Measurements from ENCODE around the gene RNF17.
"Not testable (repeated sequence)": the region's sequence is repeated elsewhere in the genome, so short reads cannot be mapped to it uniquely, and the experiment has no call there.

The RNF17 gene

DNA sequence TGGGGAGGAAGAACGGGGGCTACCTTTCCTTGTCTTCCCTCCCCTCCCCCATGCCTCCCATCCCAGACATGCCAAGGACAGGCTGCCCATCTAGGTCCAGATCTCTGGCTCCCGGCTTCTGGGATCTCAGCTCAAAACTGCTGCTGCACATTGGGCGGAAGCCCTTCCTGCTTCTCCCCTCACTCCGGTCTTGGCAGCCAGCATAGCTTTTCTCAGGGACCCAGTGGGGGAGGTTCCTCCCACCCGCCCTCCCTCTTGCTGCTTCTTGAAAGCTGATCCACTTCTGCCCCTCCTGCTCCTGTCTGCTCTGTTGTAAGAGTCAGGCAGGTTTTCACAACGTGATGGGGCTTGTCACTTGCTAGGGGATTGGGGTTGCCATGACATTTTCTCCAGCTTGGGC lies 21.7 kb upstream of the RNF17 start:
- no peak for DNase-seq

DNA sequence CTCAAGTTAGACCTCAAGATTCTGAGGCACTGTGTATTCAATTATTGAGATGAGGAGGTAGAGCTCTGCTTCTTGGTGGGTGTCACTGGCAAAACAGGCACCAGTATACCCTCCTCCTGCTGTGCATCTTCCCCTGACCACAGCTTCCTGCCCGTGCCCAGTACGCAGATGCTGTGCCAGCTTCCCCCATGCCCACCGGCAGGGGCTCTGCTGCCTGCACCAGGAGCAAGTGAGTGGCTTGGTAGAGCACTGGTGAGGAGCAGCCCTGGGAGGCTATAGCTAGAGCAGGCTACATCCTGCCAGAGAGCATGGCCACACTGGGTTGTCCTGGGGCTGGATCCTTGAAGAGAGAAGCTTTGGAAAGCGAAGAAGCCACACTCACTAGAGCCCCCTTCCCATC lies 21.0 kb upstream of the RNF17 start:
- no peak for DNase-seq

DNA sequence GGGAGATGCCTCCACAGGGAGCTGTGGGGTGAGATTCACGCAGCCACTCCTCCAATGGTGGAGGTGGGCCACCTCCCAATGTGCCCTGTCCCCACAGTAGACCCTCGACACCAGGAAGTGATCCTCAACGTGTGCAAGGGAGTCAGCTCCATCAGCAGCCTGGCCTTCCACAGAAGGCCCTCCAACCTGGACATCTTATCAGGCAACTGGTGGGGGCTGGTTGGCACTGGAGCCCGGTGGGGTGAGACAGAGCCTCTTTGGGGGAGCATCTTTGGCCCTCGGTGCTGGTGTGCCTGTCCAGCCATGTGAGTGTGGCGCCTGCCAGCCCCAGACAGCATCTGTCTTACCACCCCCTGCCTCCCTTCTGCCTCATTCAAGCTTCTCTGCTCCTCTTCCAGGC lies 19.7 kb upstream of the RNF17 start:
- DNase-seq, result no peak

DNA sequence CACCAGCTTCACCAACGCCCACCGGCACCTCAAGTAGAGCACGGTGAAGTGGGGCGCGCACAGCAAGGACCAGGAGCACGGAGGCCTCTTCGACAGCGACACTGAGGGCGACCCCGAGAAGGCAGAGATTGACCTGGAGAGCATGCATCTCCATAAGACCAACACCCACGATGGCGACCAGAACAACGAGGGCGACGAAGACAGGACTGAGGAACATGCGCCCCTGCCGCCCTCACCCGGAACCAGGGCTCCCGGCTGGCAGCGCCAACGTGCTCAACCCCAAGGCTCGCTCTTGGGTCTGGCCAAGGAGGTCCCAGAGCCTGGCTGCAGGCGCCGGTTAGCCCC lies 18.5 kb upstream of the RNF17 start:
- no peak for DNase-seq

DNA sequence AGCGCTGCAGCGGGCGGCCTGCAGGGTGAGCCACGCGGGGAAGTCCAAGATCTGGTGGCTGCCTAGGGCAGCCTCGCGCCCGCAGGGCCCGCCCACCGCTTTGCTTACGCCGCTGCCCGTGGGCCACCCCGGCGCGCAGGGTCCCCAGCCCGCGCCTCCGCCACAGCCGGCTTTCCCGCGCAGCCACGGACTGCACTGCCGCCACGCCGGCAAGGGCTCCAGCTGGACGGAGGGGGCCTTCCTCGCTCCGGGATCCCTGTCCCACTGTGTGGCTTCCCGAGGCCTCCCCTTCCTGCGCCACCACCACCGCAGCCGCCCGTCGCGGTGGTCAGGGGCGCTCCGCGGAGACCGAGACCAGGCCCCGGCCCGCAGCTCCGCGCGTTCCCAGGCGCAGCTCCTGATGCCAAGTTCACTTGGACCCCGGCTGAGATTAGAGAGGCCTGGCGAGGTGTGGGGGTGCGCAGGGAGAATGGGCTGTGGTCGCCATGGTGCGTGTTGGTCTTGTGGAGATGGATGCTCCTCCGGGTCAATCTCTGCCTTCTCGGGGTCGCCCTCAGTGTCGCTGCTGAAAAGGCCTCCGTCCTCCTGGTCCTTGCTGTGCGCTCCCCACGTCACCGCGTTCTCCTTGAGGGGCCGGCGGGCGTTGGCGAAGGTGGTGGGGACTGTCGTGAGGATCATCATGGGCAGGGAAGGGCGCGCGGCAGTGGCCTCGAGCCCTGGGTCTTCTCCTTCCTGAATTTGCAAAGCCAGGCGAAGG lies 17.9 kb upstream of the RNF17 start:
- peak; percentile 66 for DNase-seq

DNA sequence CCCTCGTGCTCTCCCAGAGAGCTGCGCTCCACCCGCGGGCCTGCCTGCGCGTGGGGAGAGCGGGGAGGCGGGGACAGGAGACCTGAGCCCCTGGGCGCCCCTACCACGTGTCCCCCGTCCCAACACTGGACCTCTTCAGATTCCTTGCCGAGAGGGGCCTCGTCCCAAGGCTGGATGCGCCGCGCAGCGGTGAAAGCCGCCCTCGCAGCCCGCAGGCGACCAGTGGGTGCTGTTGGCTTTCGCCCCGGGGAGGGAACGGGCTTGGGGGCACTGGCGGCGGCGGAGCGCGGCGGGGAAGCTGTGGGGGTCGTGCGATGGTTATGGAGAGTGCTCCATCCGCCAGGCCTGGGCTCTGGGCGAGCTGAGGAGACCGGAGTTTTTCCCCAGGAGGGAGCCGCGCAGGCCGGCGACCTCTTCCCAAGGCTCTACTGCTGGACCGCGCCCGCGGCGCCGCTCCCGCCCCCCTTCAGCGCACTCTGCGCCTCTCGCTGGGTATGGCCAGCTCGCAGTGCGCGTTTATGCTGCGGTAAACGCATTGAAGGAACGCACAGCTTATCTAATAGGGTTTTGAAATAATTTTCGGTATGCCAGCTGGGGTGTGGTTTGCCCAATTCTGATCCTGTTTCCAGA lies 17.2 kb upstream of the RNF17 start:
- peak; percentile 70 for DNase-seq

DNA sequence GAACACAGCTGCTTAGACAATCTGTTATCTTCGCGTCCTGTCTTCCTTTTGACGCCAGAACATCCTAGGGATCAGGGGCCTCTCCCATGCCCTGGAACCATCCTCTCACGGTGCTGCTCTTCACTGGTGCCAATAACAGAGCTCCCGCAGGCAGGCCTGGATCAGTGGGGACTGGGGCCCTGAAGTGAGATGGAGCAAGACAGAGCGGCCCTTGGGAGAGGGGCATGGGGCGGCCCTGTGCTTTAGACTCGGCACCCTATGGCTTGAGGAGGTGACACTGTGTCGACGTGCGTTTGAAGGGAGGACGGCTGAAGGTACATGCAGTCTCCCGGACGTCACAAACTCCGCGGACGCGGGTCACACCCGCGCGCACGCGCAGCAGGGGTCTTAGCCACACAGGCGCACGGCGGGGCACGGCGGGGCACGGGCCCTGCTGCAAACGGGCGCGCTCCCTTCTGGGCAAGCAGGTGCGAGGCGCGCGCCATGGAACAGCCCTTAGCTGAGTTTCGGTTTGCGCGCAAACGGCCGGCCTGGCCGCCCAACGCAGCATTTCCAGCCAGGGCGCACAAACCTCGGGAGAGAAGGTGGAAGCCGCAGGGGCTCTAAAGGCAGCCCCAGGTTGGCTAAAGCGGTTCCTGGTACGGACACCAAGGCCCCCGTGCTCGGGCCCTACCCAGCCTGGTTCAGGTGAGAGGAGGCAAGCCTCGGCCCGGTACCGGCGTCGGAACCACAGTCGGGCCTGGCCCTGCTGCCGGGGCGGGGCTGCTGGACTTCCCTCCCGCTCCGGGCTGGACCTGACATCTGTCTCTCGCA lies 16.5 kb upstream of the RNF17 start:
- DNase-seq, result peak; percentile 67

DNA sequence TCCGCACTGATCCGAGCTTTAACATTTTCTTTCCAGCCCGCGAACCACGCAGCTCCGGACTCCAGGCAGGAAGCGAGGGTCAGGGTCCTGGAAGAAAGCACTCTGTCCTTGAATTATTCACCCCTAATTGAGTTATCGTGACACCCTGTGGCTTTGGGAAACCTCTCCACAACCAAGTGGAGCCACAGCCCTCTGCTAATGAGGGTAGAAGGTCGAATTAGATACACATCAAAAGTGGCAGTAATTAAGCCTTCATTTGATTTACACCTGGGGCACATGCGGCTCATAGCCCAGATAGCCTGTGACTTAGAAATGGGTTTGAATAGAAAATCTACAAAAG lies 15.9 kb upstream of the RNF17 start:
- no peak for DNase-seq

DNA sequence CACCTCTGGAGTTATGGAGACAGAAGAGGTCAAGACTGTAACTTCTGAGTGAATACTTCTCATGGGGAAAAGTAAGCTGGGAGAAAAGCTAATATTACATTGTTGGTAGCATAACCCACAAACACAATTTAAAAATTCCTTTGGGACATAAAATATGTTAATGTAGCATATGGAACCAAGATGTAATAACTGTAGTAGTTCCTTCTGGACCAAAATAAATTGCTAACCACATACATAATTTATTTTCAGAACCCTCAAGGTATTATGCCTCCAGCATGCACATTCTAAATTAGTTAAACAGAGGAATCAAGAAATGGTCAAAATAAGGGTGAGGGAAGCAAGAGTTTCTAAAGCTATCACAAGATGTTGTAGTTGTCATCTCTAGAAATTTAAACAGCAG lies 4.8 kb upstream of the RNF17 start:
- DNase-seq, result no peak

DNA sequence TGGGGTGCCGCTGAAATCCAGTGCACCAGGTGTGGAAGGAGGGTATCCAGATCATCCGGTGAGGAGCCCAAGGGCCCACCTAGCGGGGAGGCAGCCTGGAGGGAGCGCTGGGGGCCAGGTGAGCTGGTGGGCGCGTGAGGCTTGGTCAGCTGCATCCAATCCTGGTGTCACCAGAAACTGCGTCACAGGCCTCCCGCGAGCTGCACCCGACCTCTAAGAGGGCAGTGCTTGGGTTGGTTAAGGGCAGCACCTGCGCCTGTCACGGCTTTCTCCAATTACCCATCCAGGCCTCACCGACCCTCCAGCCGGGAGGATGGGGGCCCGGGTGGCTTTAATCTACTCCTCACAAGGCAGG lies 284 bp downstream of the RNF17 start:
- no peak for DNase-seq

DNA sequence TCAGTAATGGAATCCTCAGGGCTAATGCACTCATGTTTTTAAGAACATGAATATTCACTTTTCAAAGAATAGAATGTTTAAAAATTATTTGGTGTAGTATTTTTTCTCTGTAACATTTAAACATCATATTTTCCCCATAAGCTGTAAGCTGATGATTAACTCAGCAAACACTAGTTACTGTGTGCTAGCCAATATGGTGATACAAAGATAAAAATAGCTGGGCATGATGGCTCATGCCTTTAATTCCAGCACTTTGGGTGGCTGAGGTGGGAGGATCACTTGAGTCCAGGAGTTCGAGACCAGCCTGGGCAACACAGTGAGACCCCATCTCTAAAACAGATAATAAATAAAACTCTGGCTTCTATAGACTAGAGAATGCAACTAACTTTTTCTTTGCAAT lies 13.2 kb downstream of the RNF17 start:
- DNase-seq, result no peak

DNA sequence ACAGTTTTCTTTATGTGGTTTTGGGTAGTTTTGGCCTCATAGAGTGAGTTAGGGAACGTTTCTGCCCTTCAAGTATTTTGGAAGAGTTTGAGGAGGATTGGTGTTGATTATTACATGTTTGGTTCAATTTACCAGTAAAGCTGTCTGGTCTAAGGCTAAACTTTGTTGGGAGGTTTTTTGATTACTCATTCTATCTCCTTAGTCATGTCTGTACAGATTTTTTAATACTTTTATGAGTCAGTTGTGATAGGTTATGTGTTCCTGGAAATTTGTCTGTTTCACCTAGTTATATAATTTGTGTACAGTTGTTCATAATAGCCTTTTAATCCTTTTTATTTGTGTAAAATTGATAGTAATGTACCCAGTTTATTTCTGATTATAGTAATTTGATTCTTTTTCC lies 20.4 kb downstream of the RNF17 start:
- DNase-seq, result no peak

DNA sequence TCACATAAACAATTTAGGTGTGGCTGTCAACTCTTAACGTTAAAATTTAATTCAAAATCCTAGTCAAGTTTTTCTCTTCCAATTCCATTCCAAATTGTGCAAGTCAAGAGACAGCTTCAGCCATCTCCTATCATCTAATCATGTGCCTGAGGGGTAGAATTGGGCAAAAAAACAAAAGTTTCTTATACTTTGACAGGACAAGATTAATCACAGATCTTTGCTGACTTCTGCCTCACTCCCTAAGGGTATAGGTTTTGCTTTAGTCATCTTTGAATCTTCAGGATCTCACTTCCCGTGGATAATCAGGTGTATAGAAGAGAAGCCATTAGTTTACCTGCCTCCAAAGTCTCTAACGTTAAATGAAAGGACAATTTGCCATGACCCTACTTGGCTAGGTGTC lies 24.6 kb downstream of the RNF17 start:
- DNase-seq, result no peak

DNA sequence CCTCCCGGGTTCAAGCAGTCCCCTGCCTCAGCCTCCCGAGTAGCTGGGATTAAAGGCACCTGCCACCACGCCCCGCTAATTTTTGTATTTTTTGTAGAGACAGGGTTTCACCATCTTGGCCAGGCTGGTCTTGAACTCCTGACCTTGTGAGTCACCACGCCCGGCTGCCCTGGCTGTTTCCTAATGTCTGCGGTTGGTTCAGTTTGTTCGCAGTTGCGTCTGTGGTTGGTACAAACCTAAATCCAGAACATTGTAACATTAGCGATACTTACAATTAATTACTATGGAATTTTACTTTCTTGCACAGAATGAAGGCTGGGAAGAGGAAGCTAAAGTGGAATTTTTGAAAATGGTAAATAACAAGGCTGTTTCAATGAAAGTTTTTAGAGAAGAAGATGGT lies 38.1 kb downstream of the RNF17 start:
- DNase-seq, result no peak

DNA sequence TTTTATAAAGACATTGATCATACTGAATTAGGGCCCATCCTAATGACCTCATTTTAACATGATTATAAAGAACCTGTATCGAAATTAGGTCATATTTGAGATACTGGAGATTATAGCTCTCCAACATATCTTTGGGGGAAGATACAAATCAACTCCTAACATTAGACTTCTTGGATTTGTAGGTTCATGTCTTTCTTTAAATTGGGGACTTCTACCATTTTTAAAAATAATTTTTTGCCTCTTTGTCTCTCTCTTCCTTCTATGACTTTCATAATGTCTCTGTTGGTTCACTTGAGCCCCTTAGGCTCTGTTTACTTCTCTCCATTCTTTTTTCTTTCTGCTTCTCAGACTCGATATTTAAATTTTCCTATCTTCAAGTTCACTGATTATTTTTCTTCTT lies 57.2 kb downstream of the RNF17 start:
- no peak for DNase-seq

DNA sequence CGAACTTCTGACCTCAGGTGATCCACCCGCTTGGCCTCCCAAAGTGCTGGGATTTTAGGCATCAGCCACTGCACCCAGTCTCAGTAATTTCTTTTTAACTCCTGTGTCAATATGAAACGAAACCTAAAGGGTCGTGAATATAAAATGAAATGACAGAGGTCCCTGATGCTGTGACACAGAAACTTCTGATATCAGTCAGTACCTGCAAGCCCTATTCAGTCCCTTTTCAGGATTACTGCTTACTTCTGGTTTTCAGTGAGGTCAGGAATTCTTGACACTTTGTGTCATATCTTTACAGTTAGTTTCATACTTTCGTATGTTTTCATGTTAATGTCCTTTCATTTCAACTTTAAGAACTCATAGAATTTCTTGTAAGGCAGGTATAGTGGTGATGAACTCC lies 58.7 kb downstream of the RNF17 start:
- no peak for DNase-seq

DNA sequence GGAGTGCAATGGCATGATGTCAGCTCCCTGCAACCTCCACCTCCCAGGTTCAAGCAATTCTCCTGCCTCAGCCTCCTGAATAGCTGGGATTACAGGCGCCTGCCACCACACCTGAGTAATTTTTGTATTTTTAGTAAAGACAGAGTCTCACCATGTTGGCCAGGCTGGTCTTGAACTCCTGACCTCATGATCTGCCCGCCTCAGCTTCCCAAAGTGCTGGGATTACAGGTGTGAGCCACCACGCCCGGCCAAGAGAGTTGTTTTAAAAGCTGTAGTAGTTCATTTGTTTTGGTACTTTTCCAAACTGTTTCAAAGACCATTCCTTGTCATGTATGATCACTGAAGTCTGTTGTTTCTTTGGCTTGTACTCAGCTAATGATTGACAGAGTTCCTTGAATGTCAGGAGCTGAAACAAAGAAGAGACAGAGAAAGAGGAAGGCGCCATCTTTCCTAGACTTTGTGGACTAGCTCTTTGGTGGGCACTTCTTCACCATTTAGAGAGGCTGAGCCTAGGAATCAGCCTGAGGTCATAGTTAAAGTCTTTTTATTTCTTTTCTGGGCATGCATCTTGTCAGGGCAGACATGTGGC lies 59.2 kb downstream of the RNF17 start:
- not testable (repeated sequence) for DNase-seq

DNA sequence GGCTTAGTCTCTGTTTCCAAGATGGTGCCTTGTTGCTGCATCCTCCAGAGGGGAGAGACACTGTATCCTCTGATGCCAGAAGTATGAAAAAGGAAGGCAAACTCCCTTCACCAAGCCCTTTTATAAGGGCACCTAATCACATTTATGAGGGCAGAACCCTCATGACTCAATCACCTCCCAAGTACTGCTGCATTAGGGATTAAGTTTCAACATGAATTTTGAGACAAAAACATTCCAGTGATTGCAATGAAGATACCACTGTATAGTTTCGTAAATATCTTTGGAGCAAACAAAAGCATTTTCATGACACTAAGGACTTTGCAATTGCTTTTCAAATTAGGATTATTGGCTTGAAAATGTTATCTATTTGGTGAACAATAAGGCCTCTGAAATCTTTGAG lies 63.8 kb downstream of the RNF17 start:
- no peak for DNase-seq

DNA sequence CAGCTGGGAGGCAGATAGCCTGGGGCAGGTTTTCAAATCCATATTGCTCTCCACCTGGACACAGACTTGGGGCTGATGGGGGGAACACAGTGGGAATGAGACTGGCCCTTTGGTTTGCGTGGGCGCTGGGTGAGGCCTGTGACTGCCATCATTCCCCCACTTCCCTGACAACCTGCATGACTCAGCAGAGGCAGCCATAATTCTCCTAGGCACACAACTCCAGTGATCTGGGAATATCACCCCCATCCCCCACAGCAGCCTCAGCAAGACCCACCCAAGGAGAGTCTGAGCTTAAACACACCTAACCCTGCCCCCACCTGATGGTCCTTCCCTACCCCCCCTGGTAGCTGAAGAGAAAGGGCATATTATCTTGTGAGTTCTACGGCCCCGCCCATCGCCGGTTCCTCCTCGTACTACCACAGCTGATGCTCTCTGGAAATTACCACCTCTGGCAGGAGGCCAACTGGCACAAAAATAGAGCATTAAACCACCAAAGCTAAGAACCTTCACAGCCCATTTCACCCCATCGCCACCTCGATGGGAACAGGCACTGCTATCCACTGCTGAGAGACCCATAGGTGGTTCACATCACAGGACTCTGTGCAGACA lies 71.0 kb downstream of the RNF17 start:
- DNase-seq, result no peak

DNA sequence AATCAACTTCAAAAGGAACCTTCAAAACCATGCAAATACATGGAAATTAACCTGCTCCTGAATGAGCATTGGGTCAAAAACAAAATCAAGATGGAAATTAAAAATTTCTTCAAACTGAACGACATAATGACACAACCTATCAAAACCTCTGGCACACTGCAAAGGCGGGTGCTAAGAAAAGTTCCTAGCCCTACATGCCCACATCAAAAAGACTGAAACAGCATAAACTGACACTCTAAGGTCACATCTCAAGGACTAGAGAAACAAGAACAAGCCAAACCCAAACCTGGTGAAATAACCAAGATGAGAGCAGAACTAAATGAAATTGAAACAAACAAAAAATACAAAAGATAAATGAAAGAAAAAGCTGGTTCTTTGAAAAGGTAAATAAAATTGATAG lies 73.6 kb downstream of the RNF17 start:
- DNase-seq, result not testable (repeated sequence)

DNA sequence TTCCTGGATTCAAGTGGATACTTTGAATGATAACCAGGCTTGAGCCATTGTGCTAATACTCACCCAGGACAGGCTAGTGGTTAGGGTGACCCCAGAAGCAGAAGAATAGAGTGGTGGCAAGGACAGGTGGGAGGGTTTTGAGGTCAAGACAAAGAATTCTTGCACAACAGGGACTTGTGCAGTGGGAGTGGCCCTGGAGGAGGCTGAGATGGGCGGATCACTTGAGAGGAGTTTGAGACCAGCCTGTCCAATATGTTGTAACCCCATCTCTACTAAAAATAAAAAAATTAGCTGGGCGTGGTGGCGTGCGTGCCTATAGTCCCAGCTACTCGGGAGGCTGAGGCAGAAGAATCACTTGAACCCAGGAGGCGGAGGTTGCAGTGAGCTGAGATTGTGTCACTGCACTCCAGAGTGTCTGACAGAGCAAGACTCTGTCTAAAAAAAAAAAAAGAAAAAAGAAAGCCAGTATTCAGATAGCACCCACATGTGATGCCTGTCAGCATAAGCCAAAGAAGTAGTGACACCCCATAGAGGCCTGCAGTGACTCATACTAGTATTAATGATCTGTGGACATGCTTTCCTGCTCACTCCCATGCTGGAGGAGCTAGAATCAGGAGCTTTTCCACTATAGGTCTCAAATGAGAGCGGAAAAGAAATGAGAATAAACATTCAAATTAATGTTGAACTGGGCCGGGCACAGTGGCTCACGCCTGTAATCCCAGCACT lies 78.7 kb downstream of the RNF17 start:
- DNase-seq, result no peak

DNA sequence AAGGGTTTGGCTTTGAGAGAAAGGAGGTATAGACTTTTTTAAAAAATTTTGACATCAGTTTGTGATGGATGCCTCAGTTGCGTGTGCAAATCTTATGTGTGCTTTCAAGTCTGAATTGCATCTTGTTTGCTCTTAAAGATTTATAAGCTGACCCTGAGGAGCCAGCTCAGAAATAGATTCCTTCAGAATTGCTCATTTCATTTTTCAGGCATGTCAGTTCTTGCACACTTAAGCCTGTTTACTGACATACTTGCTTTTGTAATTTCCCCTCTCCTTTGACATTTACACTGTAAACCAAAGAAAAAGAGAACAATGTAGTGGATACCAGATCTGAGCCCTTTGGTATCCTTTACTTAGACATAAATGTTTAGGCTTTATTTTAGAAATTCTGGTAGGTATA lies 87.6 kb downstream of the RNF17 start:
- no peak for DNase-seq
